ENCODE measurements around the gene ATP2A3.

Gene ATP2A3

DNA sequence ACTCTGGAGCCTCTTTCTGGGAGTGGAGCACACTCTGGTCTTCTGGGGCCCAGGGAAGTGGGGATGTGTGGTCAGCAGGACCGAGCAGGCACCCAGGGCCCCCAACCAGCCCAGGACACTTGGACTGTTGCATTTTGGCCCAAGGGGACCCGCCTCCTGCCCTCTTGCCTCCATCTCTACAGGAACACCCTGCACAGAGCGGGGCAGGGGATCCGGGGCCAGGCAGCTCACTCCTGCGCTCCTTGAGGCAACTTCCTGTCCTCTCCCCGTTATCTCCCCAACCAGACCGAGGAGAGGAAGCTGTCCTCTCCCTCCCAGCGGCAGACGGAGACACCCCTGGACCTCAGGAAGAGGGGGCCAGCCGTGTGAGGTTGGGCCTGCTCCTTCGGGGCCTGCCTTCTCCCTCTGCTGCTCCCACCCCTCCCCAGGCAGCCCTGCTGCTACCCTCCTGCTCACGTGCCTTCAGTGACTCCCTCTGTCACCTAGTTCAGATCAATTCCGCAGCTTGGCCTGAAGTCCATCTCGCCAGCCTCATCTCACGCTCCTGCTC is 10.0 kb upstream of the ATP2A3 start:
- no peaks in the 10 kb centered on the region for H3K36me3 Mint-ChIP-seq (ENCODE audit: insufficient read depth)
- peaks cover 15 to 20% of the 10 kb centered on the region in 2 donors for H3K4me1 Mint-ChIP-seq (ENCODE audit: low read depth in 2 of 2)
- H3K4me3 Mint-ChIP-seq: peak overlapping the region; percentile 7 to 81
- no peaks in the 10 kb centered on the region for H3K27me3 Mint-ChIP-seq
- no peak for DNase-seq
- no peak for ATAC-seq (replicated peaks)
- no peaks in the 10 kb centered on the region for H3K9me3 Mint-ChIP-seq
- H3K27ac Mint-ChIP-seq: peak overlapping the region in 1 of 2 donors; percentile 42

DNA sequence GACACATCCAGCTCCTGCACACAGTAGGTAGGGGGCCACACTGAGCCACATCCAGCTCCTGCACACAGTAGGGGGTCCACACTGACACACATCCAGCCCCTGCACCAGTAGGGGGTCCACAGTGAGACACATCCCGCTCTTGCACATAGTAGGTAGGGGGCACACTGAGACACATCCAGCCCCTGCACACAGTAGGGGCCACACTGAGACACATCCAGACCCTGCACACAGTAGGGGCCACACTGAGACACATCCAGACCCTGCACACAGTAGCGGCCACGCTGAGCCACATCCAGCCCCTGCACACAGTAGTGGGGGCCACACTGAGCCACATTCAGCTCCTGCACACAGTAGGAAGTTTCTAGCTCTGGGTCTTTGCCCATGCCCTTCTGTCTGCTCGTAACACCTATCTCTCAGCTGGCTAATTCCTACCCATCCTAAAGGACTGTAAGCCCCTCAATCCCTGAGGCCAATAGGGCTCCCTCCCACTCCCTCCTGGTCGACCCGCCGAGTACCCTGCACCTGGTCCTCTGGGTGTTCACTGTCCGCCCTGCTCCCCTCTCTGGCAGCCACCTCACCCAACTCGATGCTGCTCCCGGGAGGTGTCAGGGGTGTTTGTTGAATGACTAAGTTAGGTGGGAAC is 9.4 kb upstream of the ATP2A3 start:
- DNase-seq (no peak), ATAC-seq (replicated peaks) (no peak)
- Mint-ChIP-seq H3K9me3 (no peaks in the 10 kb centered on the region), H3K4me3 (peak overlapping the region; percentile 7 to 81), H3K27ac (peak overlapping the region; percentile 69 to 91), H3K27me3 (no peaks in the 10 kb centered on the region), H3K36me3 (ENCODE audit: insufficient read depth) (no peaks in the 10 kb centered on the region), H3K4me1 (ENCODE audit: low read depth in 2 of 2) (peaks cover 15 to 20% of the 10 kb centered on the region in 2 donors)

DNA sequence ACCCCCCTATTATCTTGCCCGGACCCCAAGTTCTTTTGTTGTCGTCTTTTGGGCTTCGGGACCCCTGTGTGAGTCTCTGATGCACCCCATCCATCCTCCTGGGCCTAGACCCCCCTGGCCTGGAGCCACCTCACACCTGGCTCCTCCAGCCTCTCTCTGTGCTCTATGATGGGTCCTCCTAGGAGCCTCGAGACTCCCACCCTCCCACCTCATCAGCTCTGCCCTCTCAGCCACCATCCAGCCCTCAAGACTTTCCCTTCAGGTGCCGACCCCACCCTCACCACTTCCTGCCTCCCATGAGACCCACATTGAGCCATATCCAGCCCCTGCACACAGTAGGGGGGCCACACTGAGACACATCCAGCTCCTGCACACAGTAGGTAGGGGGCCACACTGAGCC is 8.7 kb upstream of the ATP2A3 start:
- Mint-ChIP-seq H3K4me3 (peak overlapping the region; percentile 75 to 81), H3K27ac (peak overlapping the region; percentile 69 to 91), H3K9me3 (no peaks in the 10 kb centered on the region), H3K36me3 (ENCODE audit: insufficient read depth) (no peaks in the 10 kb centered on the region), H3K27me3 (no peaks in the 10 kb centered on the region), H3K4me1 (ENCODE audit: low read depth in 2 of 2) (peaks cover 15 to 20% of the 10 kb centered on the region in 2 donors)
- ATAC-seq (replicated peaks) (no peak), DNase-seq (no peak)

DNA sequence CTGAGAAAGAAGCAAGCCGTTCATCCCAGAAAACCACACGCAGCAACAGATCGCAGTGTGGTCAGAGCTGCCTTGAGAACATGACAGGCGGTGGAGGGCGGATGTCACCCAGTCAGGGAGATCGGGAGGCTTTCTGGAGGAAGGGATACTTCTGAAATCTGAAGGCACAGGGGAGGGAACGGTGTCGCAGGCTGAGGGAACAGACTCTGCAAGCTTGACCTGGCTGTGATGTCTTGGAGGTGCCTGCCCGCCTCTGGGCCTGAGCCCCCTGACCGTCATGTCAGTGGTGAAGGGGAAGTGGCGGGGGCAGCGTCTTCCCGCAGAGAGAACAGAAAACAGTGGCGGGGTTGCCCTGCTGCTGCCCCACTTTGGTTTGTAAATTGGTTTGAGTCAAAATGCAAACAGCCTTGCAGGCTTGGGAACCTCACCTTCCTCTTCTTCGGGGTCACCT is 8.1 kb upstream of the ATP2A3 start:
- H3K9me3 Mint-ChIP-seq: no peaks in the 10 kb centered on the region
- no peaks in the 10 kb centered on the region for H3K27me3 Mint-ChIP-seq
- H3K27ac Mint-ChIP-seq: peak overlapping the region; percentile 69 to 91
- no peaks in the 10 kb centered on the region for H3K36me3 Mint-ChIP-seq (ENCODE audit: insufficient read depth)
- DNase-seq (no peak), ATAC-seq (replicated peaks) (peak; percentile 68)
- H3K4me3 Mint-ChIP-seq: peak overlapping the region; percentile 75 to 81
- peaks cover 15 to 20% of the 10 kb centered on the region in 2 donors for H3K4me1 Mint-ChIP-seq (ENCODE audit: low read depth in 2 of 2)

DNA sequence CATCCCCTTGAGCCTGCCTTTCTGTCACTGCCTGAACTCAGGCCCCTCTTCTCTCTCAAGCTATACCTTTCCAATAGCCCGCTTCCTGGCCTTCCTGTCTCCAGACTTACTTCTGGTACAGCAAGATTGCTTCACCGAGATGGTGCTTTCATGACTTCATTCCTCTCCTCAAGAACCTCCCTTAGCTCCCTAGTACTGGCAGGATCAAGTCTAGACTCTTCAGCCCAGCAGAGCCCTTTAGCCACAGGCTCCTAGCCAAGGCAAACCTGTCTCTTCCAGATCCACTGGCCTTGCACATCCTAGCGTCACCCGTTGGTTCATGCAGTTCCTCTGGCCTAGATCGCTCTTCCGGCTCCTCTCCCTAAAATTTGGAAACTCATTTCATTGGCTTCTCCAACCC is 6.4 kb upstream of the ATP2A3 start:
- no peak overlapping the region for H3K27ac Mint-ChIP-seq
- H3K9me3 Mint-ChIP-seq: no peaks in the 10 kb centered on the region
- ATAC-seq (replicated peaks) (no peak), DNase-seq (no peak)
- H3K4me1 Mint-ChIP-seq (ENCODE audit: low read depth in 2 of 2): peaks cover 15 to 26% of the 10 kb centered on the region in 2 donors
- H3K27me3 Mint-ChIP-seq: no peaks in the 10 kb centered on the region
- no peaks in the 10 kb centered on the region for H3K36me3 Mint-ChIP-seq (ENCODE audit: insufficient read depth)
- H3K4me3 Mint-ChIP-seq: no peak overlapping the region

DNA sequence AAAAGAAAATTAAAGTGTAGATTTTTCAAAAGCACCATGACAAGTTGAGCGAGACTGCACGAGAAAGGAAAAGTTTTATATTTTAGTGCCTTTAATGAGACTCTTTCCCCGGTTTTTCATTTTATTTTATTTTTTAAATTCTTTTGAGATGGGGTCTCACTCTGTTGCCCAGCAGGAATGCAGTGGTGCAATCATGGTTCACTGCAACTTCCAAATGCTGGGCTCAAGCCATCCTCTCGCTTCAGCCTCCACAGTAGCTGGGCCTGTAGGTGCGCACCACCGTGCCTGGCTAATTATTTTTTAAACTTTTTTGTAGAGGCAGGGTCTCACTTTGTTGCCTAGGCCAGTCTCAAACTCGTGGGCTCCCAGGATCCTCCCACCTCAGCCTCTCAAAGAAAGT is 5.7 kb upstream of the ATP2A3 start:
- Mint-ChIP-seq H3K27me3 (no peaks in the 10 kb centered on the region), H3K36me3 (ENCODE audit: insufficient read depth) (peaks cover 5% of the 10 kb centered on the region), H3K4me3 (no peak overlapping the region), H3K27ac (no peak overlapping the region), H3K4me1 (ENCODE audit: low read depth in 2 of 2) (peaks cover 22 to 33% of the 10 kb centered on the region in 2 donors), H3K9me3 (no peaks in the 10 kb centered on the region)
- no peak for ATAC-seq (replicated peaks)
- no peak for DNase-seq

DNA sequence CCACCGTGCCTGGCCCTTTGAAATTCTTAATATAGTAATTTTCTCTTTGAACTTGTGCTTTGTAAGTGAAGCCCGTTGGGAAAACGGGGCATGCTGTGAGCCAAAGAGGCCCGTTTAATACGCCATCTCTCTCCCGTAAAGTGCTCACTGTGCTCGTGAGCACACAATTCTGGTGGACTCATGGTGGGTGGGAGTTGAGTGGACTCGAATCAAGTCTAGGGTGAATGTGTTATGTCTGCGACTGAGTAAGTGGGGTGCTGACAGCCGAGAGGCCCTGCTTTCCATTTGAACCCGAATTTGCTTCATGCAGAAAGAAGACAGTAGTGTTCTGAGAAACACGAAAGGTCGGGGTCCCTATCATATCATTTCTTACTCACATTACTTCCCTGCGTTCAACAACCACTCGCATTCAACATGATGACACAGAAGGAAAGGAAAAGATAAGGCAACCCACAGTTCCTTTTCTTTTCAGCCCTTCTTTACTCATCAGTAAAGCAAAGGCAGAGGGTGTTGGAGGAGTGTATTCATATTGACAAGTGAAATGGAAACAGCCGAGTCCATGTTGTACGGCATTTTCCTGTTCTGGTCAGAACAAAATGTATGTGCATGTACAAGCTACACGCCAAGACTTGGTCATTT is 4.8 kb upstream of the ATP2A3 start:
- Mint-ChIP-seq H3K27me3 (no peaks in the 10 kb centered on the region), H3K36me3 (ENCODE audit: insufficient read depth) (peaks cover 8% of the 10 kb centered on the region), H3K4me1 (ENCODE audit: low read depth in 2 of 2) (peaks cover 26 to 33% of the 10 kb centered on the region in 2 donors), H3K4me3 (no peak overlapping the region), H3K27ac (no peak overlapping the region), H3K9me3 (no peaks in the 10 kb centered on the region)
- ATAC-seq (replicated peaks): no peak
- DNase-seq: no peak

DNA sequence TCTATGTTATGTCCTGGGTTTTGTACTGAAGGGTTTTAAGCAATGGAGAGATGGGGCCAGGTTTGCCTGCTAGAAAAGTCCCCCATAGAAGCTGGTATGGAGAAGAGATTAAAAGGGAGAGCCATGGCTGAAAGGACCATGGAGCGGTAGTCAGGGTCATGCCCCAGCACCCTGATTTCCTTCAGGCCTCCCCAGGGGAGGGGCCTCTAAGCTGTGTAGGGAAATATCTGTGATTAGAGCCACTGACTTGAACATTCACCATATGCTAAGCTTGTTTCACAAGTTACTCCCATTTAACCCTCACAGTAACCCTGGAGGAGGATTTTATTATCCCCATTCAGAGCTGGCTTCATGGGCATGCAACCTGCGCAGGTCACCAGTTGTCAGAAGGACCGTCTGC is 3.8 kb upstream of the ATP2A3 start:
- DNase-seq (no peak), ATAC-seq (replicated peaks) (no peak)
- Mint-ChIP-seq H3K4me1 (ENCODE audit: low read depth in 2 of 2) (peaks cover 26% of the 10 kb centered on the region in 2 donors), H3K27ac (no peak overlapping the region), H3K36me3 (ENCODE audit: insufficient read depth) (peaks cover 11% of the 10 kb centered on the region), H3K9me3 (no peaks in the 10 kb centered on the region), H3K27me3 (no peaks in the 10 kb centered on the region), H3K4me3 (no peak overlapping the region)

DNA sequence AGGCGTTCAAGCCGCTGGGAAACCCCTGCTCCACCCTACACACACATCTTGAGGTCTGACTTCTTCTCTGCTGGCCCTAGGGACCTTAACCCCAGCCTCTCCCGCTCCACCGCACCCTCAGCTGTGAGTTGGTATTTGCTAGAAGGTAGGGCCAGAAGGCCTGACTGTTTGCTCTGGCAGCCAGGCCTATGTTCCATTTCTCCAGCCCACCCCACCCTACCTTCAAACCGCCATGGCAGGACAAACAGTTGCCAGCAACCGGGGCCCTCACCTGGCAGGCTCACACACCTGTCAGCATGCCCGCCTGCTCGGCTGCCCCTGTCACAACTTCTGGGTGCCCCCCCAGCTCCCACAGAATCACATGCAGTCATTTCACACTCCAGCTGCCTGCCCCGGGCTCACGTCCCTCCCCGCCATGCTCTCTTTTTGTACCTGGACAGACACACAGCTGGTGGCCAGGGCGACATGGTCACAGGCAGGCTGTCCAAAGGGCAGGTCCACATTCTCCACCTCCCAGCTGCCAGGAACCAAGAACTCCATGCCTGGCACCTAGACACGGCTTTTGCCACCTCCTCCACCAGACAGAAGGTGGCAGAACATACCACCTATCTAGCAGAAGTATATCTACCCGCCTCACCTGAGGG is 2.6 kb upstream of the ATP2A3 start:
- H3K4me1 Mint-ChIP-seq (ENCODE audit: low read depth in 2 of 2): peaks cover 26 to 27% of the 10 kb centered on the region in 2 donors
- no peak for ATAC-seq (replicated peaks)

DNA sequence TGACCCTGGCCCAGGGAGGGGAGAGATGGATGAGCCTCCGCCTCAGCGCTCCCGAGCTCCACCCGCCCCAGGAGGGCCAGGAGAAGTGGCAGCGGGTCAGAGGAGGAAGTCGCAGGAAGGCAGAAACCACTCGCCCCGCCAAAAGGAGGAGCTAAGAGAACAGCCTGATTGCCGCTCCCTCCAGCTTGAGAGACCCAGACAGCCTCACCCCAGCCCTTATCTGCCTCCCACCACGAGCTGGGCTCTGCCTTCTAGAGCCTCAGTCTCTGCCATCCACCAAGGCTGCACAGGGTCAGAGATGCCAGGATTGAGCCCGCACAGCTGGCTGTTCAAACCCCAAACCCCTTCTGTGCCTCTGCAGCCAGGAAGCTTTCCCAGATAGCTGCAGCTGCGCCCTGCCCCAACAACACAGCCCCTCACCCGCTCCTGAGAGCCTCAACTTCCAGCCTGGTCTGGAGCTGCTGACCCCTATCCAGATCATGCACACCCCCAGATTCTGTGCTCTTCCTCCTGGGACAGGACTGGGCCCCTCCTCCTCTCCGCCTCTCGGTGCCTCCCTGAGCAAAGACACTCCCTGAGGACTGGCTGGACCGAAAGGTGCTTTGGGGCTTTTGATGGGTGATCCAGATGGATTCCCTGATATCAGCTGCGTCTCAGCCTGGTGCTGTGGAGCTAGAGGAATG is 1.0 kb upstream of the ATP2A3 start:
- peak overlapping the region; percentile 85 for H3K4me3 Mint-ChIP-seq
- H3K27me3 Mint-ChIP-seq: no peaks in the 10 kb centered on the region
- H3K27ac Mint-ChIP-seq: peak overlapping the region; percentile 86
- peaks cover 21% of the 10 kb centered on the region for H3K36me3 Mint-ChIP-seq (ENCODE audit: insufficient read depth)
- peak; percentile 59 for ATAC-seq (replicated peaks)
- peaks cover 40 to 41% of the 10 kb centered on the region in 2 donors for H3K4me1 Mint-ChIP-seq (ENCODE audit: low read depth in 2 of 2)
- DNase-seq: peak; percentile 53 to 61 (median 54)
- no peaks in the 10 kb centered on the region for H3K9me3 Mint-ChIP-seq

More for the DNA sequence above, 2.6 kb upstream of the ATP2A3 start:
- Mint-ChIP-seq H3K9me3 (no peaks in the 10 kb centered on the region), H3K36me3 (ENCODE audit: insufficient read depth) (peaks cover 16% of the 10 kb centered on the region), H3K27me3 (no peaks in the 10 kb centered on the region), H3K27ac (no peak overlapping the region), H3K4me3 (peak overlapping the region in 1 of 2 donors; percentile 42)
- no peak for DNase-seq

DNA sequence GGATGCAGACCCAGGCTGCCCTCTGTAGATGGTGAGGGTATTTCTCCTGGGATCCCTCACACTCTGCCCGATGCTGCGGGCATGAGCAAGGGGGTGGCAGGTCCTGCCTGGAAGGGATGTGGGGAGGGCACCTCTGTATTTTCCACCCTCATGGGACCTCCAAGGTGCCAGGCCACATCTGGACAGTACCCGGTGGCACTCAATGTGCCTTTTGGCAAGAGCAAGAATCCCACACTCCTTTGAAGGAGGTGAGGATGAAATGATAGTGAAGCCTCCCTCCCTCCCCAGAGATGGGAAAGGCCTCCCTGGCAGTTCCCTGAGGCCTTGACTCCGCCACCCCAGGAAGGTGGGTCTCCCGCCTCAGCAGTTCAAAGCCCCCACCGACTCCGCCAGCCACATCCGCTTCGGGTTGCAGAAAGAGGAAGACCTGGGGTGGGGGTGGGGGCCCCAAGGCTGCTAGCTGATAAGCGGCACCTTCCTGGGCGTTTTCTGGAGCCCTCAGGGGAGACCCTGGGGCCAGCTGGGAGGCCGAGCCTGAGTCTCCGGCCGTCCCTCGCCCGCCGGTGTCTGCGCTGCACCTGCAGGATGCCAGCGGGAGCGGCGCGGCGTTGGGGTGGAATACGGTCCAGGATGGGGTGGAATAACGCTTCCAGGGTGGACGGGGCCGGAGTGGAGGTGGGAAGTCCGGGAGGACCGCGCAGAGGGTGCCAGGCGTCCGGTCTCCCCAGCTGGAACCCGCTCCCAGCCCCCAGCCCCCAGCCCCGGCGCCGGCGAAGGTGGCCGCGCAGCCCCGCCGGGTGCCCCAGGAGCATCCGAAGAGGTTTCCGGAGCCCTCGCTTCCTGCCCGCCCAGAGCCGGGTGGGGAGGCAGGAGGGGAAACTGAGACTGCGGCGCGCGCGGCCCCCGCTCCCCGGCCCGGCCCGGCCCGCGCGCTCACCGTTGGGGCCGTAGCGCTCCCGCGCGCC is 718 bp downstream of the ATP2A3 start:
- peak overlapping the region; percentile 92 to 93 for H3K27ac Mint-ChIP-seq
- no peaks in the 10 kb centered on the region for H3K9me3 Mint-ChIP-seq
- peak; percentile 57 to 60 (median 59) for DNase-seq
- peak; percentile 49 for ATAC-seq (replicated peaks)
- peaks cover 21% of the 10 kb centered on the region for H3K36me3 Mint-ChIP-seq (ENCODE audit: insufficient read depth)
- H3K4me1 Mint-ChIP-seq (ENCODE audit: low read depth in 2 of 2): peaks cover 52 to 53% of the 10 kb centered on the region in 2 donors
- peak overlapping the region; percentile 90 to 94 for H3K4me3 Mint-ChIP-seq
- no peaks in the 10 kb centered on the region for H3K27me3 Mint-ChIP-seq

DNA sequence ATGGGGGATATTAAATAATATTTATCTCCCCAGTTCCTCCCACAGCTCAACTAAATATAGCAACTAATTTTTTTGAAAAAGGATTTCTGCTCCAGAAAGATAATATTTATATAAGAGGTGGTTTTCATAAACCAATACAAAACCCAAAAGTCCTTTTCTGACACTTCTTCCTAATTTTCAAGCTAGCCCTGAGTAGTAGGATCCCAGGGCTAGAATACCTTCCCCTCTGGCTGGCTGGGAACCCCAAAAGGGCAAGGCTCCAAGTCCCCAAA is 1.3 kb downstream of the ATP2A3 start:
- peaks cover 54 to 59% of the 10 kb centered on the region in 2 donors for H3K4me1 Mint-ChIP-seq (ENCODE audit: low read depth in 2 of 2)
- H3K36me3 Mint-ChIP-seq (ENCODE audit: insufficient read depth): peaks cover 23% of the 10 kb centered on the region
- no peaks in the 10 kb centered on the region for H3K9me3 Mint-ChIP-seq
- peak overlapping the region; percentile 92 to 93 for H3K27ac Mint-ChIP-seq
- no peak for DNase-seq
- no peak for ATAC-seq (replicated peaks)
- H3K27me3 Mint-ChIP-seq: no peaks in the 10 kb centered on the region
- H3K4me3 Mint-ChIP-seq: peak overlapping the region; percentile 90 to 94
